ENCODE measurements around the gene ACADVL.

- TF ChIP-seq CTCF (IDR thresholded peaks at IDR 0.05; ENCODE audit: poor library complexity, severe bottlenecking) (no peak), EZH2 (IDR thresholded peaks at IDR 0.05; ENCODE audit: borderline replicate concordance, insufficient read depth, low read length, poor library complexity, severe bottlenecking) (no peak), POLR2AphosphoS5 (IDR thresholded peaks at IDR 0.05) (peak; percentile 11)
These were observed 40.8 kb upstream of the ACADVL start for GRCh38 chr17:7178973-7179316.
